ENCODE results near the gene YTHDF1.

DNA sequence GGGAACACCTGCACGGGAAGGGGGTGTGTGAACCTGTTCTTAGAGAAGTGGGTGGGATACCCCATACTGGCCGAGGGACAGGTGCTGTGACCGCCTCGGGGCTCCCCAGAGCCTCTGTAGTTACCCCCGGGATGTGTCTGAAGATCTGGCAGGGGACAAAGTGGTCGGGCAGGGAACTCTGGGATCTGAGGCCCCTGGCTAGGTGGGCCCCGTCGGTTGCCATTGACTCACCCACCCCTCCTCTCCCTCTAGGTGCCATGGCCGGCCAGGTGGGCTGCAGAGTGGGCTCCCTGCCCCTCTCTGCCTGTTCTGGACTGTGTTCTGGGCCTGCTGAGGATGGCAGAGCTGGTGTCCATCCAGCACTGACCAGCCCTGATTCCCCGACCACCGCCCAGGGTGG is 24.1 kb upstream of the YTHDF1 start:
- no peak for TF ChIP-seq ZNF561 (tag by site-specific recombination; IDR thresholded peaks at IDR 0.05; ENCODE audit: borderline replicate concordance)
- TF ChIP-seq, protein P1, sequence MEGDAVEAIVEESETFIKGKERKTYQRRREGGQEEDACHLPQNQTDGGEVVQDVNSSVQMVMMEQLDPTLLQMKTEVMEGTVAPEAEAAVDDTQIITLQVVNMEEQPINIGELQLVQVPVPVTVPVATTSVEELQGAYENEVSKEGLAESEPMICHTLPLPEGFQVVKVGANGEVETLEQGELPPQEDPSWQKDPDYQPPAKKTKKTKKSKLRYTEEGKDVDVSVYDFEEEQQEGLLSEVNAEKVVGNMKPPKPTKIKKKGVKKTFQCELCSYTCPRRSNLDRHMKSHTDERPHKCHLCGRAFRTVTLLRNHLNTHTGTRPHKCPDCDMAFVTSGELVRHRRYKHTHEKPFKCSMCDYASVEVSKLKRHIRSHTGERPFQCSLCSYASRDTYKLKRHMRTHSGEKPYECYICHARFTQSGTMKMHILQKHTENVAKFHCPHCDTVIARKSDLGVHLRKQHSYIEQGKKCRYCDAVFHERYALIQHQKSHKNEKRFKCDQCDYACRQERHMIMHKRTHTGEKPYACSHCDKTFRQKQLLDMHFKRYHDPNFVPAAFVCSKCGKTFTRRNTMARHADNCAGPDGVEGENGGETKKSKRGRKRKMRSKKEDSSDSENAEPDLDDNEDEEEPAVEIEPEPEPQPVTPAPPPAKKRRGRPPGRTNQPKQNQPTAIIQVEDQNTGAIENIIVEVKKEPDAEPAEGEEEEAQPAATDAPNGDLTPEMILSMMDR (tag by site-specific recombination; IDR thresholded peaks at IDR 0.05) = no peak
- TF ChIP-seq ZNF391 (tag by site-specific recombination; IDR thresholded peaks at IDR 0.05; ENCODE audit: borderline replicate concordance, low read depth) = no peak
- no peak for TF ChIP-seq ZFP41 (tag by site-specific recombination; IDR thresholded peaks at IDR 0.05; ENCODE audit: borderline replicate concordance)
- TF ChIP-seq ZNF792 (tag by site-specific recombination; IDR thresholded peaks at IDR 0.05) = no peak
- no peak for TF ChIP-seq ZNF138 (tag by site-specific recombination; IDR thresholded peaks at IDR 0.05; ENCODE audit: borderline replicate concordance)
- TF ChIP-seq, protein P2, sequence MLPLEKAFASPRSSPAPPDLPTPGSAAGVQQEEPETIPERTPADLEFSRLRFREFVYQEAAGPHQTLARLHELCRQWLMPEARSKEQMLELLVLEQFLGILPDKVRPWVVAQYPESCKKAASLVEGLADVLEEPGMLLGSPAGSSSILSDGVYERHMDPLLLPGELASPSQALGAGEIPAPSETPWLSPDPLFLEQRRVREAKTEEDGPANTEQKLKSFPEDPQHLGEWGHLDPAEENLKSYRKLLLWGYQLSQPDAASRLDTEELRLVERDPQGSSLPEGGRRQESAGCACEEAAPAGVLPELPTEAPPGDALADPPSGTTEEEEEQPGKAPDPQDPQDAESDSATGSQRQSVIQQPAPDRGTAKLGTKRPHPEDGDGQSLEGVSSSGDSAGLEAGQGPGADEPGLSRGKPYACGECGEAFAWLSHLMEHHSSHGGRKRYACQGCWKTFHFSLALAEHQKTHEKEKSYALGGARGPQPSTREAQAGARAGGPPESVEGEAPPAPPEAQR (tag by site-specific recombination; IDR thresholded peaks at IDR 0.05) = no peak
